HCT116 (cell line): ENCODE measurements around the gene PFKP. TPM values are rescaled to one million over a fixed set of nuclear protein-coding genes. Genes with fewer than 3 reads are reported as not detected.
A peak's percentile ranks its signal among the peaks of the same experiment; 100 is the strongest.

Source experiments
- ATAC-seq: fragments of 200-7000 bp; cut with Tn5 transposase; 2 replicates; pipeline ENCODE4 v1.9.1; 2020; ENCODE audit warnings: mild to moderate bottlenecking, moderate library complexity
- BruUV-seq: library from RNA; stranded (reverse); fragments of 400-500 nt; replicated peaks from 2 replicates; lab custom pipeline; 2021; lab: Mats Ljungman, UMichigan
- CTCF ChIA-PET: fragments of 300-600 bp; sonication (Branson Sonifier 250); formaldehyde crosslinking; loops from one replicate; lab custom pipeline; 2021; ENCODE audit warnings: antibody characterized with exemption; lab: Charles Lee
- POLR2A ChIA-PET: fragments of 300-600, 350-600 bp; sonication (Branson Sonifier 250); formaldehyde crosslinking; loops from one replicate; lab custom pipeline; 2021; ENCODE audit warnings: antibody characterized with exemption; lab: Charles Lee
- RAD21 ChIA-PET, 2 experiments: fragments of 300-600 bp; sonication (Branson Sonifier 250); formaldehyde crosslinking; loops; one replicate each; lab custom pipeline; 2023; ENCODE audit warnings: low total read pairs in 2 of 2; ENCODE audit not compliant: uncharacterized antibody in 2 of 2, unreplicated experiment in 2 of 2, low non-redundant PET in 1 of 2; lab: Charles Lee
- DNase-seq: peaks from one replicate; pipeline ENCODE4 v3.0.0-alpha.2; 2010; ENCODE audit warnings: low read depth, low spot score
- H2AFZ ChIP-seq: fragments of 200-600 bp; shearing (Covaris generic), sonication (generic); 2 replicates; pipeline ENCODE4 v1.6.1; 2017; ENCODE audit warnings: low read depth, mixed run types, mixed read lengths, antibody characterized with exemption, low read length; ENCODE audit not compliant: poor library complexity, severe bottlenecking
- H3K27ac ChIP-seq: 2 replicates; pipeline ENCODE4 v1.5.1; 2012; ENCODE audit warnings: low read depth, low read length
- H3K27me3 ChIP-seq: fragments of 200-600 bp; sonication (generic); 2 replicates; pipeline ENCODE4 v1.6.1; 2016; ENCODE audit warnings: mixed run types, low read length, mixed read lengths; ENCODE audit not compliant: insufficient read depth
- H3K36me3 ChIP-seq, 2 experiments: fragments of 200-500 bp in 1 of 2; fragments of 200-600 bp in 1 of 2; sonication (Bioruptor generic) in 1 of 2; sonication (generic) in 1 of 2; 2 replicates each; pipeline versions ENCODE4 v1.5.1 to v1.6.1; 2014 to 2016; ENCODE audit warnings: low read length in 2 of 2, inconsistent platforms in 1 of 2, mixed read lengths in 1 of 2, mixed run types in 1 of 2; ENCODE audit not compliant: insufficient read depth in 2 of 2, control insufficient read depth in 1 of 2
- H3K4me1 ChIP-seq, 2 experiments: fragments of 200-600 bp in 1 of 2; sonication (generic) in 1 of 2; 2 replicates each; pipeline versions ENCODE4 v1.5.1 to v1.6.1; 2012 to 2017; ENCODE audit warnings: low read length in 2 of 2, inconsistent platforms in 1 of 2, mild to moderate bottlenecking in 1 of 2, mixed read lengths in 1 of 2, mixed run types in 1 of 2, moderate library complexity in 1 of 2; ENCODE audit not compliant: insufficient read depth in 2 of 2, control insufficient read depth in 1 of 2
- H3K4me2 ChIP-seq: fragments of 200-600 bp; sonication (generic); 2 replicates; pipeline ENCODE4 v1.6.1; 2017; ENCODE audit warnings: mixed run types, low read length, mixed read lengths
- H3K4me3 ChIP-seq, 2 experiments: fragments of 200-600 bp in 1 of 2; sonication (generic) in 1 of 2; replicated peaks in 1 of 2; 2 replicates each; pipeline ENCODE4 v1.5.1; 2011 to 2016; ENCODE audit warnings: low read length in 2 of 2, control low read depth in 1 of 2, low read depth in 1 of 2, mild to moderate bottlenecking in 1 of 2, mixed read lengths in 1 of 2, mixed run types in 1 of 2
- H3K79me2 ChIP-seq: fragments of 200-600 bp; sonication (generic); 2 replicates; pipeline ENCODE4 v1.6.1; 2017; ENCODE audit warnings: mild to moderate bottlenecking, mixed run types, low read length, moderate library complexity, mixed read lengths; ENCODE audit not compliant: insufficient read depth
- H3K9ac ChIP-seq: fragments of 200-600 bp; sonication (generic); 2 replicates; pipeline ENCODE4 v1.6.1; 2016; ENCODE audit warnings: low read length, mixed read lengths
- H3K9me2 ChIP-seq: fragments of 200-600 bp; sonication (generic), shearing (Covaris generic); 2 replicates; pipeline ENCODE4 v1.6.1; 2017; ENCODE audit warnings: mixed run types, mild to moderate bottlenecking, moderate library complexity; ENCODE audit not compliant: insufficient read depth
- H3K9me3 ChIP-seq, 2 experiments: fragments of 200-500 bp in 1 of 2; fragments of 200-600 bp in 1 of 2; sonication (Bioruptor generic) in 1 of 2; sonication (generic) in 1 of 2; 2 replicates each; pipeline ENCODE4 v1.6.1; 2014 to 2017; ENCODE audit warnings: low read length in 2 of 2, mixed read lengths in 2 of 2, inconsistent platforms in 1 of 2, low read depth in 1 of 2, mild to moderate bottlenecking in 1 of 2, mixed run types in 1 of 2, moderate library complexity in 1 of 2; ENCODE audit not compliant: control insufficient read depth in 1 of 2, insufficient read depth in 1 of 2
- H4K20me1 ChIP-seq: fragments of 200-600 bp; sonication (generic), shearing (Covaris generic); 2 replicates; pipeline ENCODE4 v1.6.1; 2017; ENCODE audit warnings: mixed run types, mild to moderate bottlenecking, moderate library complexity; ENCODE audit not compliant: insufficient read depth
- ATF3 ChIP-seq: IDR thresholded peaks from 2 replicates; pipeline ENCODE4 v1.6.1; 2012
- MAX ChIP-seq: IDR thresholded peaks from 2 replicates; pipeline ENCODE4 v1.6.1; 2012
- POLR2AphosphoS5 ChIP-seq: IDR thresholded peaks from 2 replicates; pipeline ENCODE4 v1.6.1; 2011; ENCODE audit warnings: mild to moderate bottlenecking, low read depth, low read length, moderate library complexity
- TCF7L2 ChIP-seq: IDR thresholded peaks from 2 replicates; pipeline ENCODE4 v1.7.0; 2011; ENCODE audit warnings: borderline replicate concordance, inconsistent platforms; ENCODE audit not compliant: insufficient read depth, insufficient read length; ENCODE audit errors: extremely low read depth
- intact Hi-C: fragments of 100-400 bp; cut with micrococcal nuclease; formaldehyde crosslinking; loops from 2 replicates; pipeline ENCODE4 v1.10.0; 2022
- total RNA-seq: library from RNA; stranded (reverse); gene quantifications from one replicate; pipeline ENCODE4 v1.2.1, GENCODE V29; 2021; ENCODE audit not compliant: unreplicated experiment

PFKP gene
- total RNA-seq, 1 experiment from 2014 or later, result 237 TPM

- TF ChIP-seq TCF7L2 (no peak), ATF3 (no peak)
These were observed 55.3 kb downstream of the PFKP start (continued) for GRCh38 chr10:3122486-3123205.

DNA sequence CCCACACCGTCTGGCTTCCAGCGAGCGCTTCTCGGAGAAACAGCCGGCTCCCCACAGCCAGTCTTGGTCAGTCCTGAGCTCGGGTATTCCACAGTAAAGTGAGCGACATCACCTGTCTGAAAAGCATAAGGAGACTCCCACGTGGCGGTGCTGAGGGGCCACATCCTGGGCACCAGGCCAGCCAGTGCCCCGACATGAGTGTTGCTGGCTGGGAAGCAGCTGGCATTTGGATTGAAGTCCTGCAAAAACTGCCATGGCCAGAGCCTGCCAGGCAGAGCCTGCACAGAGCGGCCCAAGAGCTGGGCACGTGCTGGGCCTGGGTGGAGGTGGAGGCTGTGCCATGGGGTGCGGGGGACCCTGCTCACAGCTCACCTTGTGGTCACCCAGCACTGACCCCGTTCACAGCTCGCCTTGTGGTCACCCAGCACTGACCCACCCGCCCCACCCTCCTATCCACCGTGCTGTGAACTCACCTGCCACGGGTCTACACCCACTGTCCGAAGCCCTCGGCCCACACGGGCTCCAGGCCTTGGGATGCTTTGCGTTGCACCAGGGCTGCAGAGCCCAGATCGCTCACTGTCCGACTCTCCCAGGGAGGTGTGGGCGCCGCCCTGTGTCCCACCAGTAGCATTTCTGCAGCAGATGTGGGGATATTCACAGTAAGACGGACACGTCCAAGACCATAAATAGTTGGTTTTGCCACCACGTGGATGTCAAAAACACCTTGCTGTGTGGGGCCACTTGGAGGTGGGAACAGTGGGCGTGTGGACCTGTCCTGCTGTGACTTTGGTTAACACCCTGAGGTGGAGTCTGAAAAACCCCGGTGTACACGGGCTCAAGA, 56.4 kb downstream of the PFKP start:
- Histone ChIP-seq H3K27me3 (no peaks in the 10 kb centered on the region), H3K4me2 (no peak overlapping the region), H3K9me3 (no peaks in the 10 kb centered on the region), H3K9me2 (no peaks in the 10 kb centered on the region), H2AFZ (no peak overlapping the region), H3K4me3 (no peak overlapping the region), H3K9ac (no peak overlapping the region), H4K20me1 (no peaks in the 10 kb centered on the region), H3K4me1 (no peaks in the 10 kb centered on the region), H3K27ac (no peak overlapping the region), H3K79me2 (peaks cover 23% of the 10 kb centered on the region), H3K36me3 (peaks cover 36 to 51% of the 10 kb centered on the region in 2 experiments)
- peak; percentile 25; the same call in 1 of the 2 replicates for TF ChIP-seq POLR2AphosphoS5
- TF ChIP-seq MAX, result no peak
- ATAC-seq (no peak), DNase-seq (no peak)
- ChIA-PET POLR2A (no interaction called here), CTCF (no interaction called here), RAD21 (no interaction called here)
- intact Hi-C loops, result no loop called here
- no TSS peak for BruUV-seq
